GM12865 (cell line): Measurements from ENCODE around the gene MRTFA.

Source experiments
- DNase-seq: peaks from one replicate; pipeline ENCODE4 v3.0.0; 2010; ENCODE audit warnings: low read depth
- H3K4me3 ChIP-seq: 2 replicates; pipeline ENCODE4 v1.5.1; 2011; ENCODE audit warnings: mild to moderate bottlenecking, low read depth, low read length, control low read depth
- TF ChIP-seq, protein P1 (sequence below): IDR thresholded peaks from 2 replicates; pipeline ENCODE4 v1.5.1; 2011; ENCODE audit warnings: low read length, control low read depth, low read depth, inconsistent platforms; ENCODE audit not compliant: insufficient read depth; ENCODE audit errors: missing control alignments

MRTFA gene

DNA sequence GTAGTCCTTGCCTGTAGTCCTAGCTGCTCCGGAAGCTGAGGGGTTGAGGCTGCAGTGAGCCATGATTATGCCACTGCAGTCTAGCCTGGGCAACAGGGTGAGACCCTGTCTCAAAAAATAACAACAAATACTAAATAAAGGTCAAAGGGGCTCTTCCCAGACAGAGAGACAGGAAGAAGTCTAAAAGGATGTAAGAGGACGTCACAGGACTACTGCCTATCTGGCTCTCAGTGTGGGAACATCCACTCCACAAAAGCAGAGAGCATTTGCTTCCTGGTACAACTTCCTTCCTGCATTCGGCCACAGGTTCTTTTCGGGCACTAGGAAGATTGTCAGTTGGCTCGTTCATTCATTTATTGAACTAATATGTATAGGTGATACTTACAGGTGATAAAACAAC is 155.5 kb downstream of the MRTFA start:
- no peak for DNase-seq
- no peak overlapping the region for H3K4me3 ChIP-seq
- TF ChIP-seq, protein P1, sequence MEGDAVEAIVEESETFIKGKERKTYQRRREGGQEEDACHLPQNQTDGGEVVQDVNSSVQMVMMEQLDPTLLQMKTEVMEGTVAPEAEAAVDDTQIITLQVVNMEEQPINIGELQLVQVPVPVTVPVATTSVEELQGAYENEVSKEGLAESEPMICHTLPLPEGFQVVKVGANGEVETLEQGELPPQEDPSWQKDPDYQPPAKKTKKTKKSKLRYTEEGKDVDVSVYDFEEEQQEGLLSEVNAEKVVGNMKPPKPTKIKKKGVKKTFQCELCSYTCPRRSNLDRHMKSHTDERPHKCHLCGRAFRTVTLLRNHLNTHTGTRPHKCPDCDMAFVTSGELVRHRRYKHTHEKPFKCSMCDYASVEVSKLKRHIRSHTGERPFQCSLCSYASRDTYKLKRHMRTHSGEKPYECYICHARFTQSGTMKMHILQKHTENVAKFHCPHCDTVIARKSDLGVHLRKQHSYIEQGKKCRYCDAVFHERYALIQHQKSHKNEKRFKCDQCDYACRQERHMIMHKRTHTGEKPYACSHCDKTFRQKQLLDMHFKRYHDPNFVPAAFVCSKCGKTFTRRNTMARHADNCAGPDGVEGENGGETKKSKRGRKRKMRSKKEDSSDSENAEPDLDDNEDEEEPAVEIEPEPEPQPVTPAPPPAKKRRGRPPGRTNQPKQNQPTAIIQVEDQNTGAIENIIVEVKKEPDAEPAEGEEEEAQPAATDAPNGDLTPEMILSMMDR: no peak

- no peak overlapping the region for H3K4me3 ChIP-seq
- TF ChIP-seq, protein P1: no peak
- DNase-seq: no peak
These were observed 156.5 kb downstream of the MRTFA start for GRCh38 chr22:40479887-40480538.

DNA sequence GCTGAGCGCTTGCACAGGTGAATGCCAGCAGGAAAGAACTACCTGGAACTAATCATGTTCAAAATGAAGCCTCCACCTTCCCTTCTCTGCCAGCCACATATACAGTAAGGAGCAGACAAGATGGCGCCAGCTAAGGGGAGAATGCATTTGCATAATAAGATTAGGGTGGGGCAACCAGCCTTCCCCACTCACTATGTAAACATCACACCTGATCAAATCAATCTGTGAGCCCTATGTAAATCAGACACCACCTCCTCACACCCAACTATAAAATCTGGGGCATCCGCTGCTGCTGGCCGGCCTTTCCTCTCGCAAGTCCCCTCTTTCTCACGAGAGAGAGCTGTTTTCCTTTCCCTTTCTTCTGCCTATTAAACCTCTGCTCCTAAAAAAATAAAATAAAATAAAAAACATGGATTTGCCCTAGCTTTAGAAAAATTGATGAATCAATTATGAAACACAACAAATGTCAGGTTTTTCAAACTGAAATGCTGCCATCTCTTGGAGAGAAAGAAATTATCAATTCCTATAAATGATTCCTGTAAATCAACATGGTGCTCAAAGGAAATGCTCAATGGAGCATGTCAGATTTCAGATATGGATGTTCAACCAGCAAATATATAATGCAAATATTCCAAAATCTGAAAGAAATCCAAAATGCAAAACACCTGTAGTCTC is 157.3 kb downstream of the MRTFA start:
- H3K4me3 ChIP-seq: no peak overlapping the region
- DNase-seq: no peak
- TF ChIP-seq, protein P1: no peak

DNA sequence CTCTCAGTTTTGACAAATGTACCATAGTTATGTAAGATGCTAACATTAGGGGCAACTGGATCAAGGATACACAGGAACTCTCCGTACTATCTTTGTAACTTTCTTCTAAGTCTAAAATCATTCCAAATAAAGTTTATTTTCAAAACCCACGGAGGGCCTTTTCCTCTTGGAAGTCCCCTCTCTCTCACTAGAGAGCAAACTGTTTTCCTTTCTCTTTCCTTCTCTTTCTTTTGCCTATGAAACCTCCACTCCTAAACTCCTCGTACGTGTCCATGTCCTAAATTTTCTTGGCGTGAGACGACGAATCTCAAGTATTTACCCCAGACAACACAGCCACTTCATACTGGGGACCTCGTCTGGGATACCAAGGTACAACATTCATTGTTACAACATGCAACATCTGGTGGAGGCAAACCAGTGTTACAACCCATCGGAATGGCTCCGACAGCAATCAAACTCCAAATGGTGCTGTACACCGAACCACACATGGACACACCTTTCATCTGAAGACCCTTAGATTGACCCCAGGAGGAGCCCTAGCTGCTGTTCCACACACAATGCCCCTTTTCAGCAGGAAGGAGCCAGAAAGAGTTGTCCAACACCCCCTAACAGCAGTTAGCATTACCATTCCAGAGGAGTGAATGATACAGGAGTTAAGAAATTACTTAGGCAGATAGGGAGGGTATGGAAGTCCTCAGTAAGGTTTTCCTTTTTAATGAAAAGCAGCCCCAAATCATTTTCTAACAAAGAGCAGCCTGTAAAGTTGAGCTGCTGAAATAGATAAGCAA is 158.0 kb downstream of the MRTFA start:
- no peak overlapping the region for H3K4me3 ChIP-seq
- TF ChIP-seq, protein P1: no peak
- no peak for DNase-seq

- TF ChIP-seq, protein P1: no peak
- no peak overlapping the region for H3K4me3 ChIP-seq
- no peak for DNase-seq
These were observed 158.7 kb downstream of the MRTFA start for GRCh38 chr22:40477683-40478337.

DNA sequence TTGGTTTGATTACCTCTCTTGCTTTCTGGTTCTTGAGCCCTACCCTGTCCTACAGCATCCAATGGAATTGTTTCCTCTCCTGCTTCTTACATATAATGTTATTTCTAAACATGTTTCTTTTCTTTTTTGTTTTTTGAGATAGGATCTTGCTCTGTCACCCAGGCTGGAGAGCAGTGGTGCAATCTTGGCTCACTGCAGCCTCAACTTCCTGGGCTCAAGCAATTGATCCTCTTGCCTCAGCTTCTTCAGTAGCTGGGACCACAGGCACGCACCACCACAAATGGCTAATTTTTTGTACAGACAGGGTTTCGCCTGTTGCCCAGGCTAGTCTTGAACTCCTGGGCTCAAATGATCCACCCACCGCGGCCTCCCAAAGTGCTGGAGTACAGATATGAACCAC is 160.2 kb downstream of the MRTFA start:
- no peak overlapping the region for H3K4me3 ChIP-seq
- TF ChIP-seq, protein P1: no peak
- no peak for DNase-seq
